B cell (primary cell): ENCODE measurements around the gene HSFX2. TPM values are rescaled to one million over a fixed set of nuclear protein-coding genes. Genes with fewer than 3 reads are reported as not detected.
"Not testable (repeated sequence)": the region's sequence is repeated elsewhere in the genome, so short reads cannot be mapped to it uniquely, and the experiment has no call there.

Source experiments
- ATAC-seq: fragments of 200-7000 bp; cut with Tn5 transposase; one replicate; pipeline ENCODE4 v1.10.0; 2021; ENCODE audit warnings: low read depth, mild to moderate bottlenecking, moderate number of reproducible peaks, moderate library complexity
- CTCF ChIA-PET: fragments of 350-600 bp; sonication (Branson Sonifier 250); formaldehyde crosslinking; loops from one replicate; lab custom pipeline; 2021; ENCODE audit warnings: antibody characterized with exemption, inconsistent platforms; lab: Charles Lee
- POLR2A ChIA-PET: fragments of 350-600 bp; sonication (Branson Sonifier 250); formaldehyde crosslinking; loops from one replicate; lab custom pipeline; 2021; ENCODE audit warnings: antibody characterized with exemption; lab: Charles Lee
- DNase-seq: peaks from one replicate; pipeline ENCODE4 v3.0.0; 2013
- H2AFZ ChIP-seq: 2 replicates; pipeline ENCODE4 v1.6.1; 2012; ENCODE audit warnings: mild to moderate bottlenecking, low read depth, low read length; ENCODE audit not compliant: insufficient read depth, poor library complexity, severe bottlenecking
- H3K27ac ChIP-seq, 2 donors: 1 replicate in 1 of 2; 2 replicates in 1 of 2; pipeline ENCODE4 v1.5.1; 2012 to 2013; ENCODE audit warnings: low read length in 2 of 2, mild to moderate bottlenecking in 2 of 2, moderate library complexity in 1 of 2
- H3K27me3 ChIP-seq, 4 experiments: fragments of 200-600 bp in 1 of 4; sonication (generic) in 1 of 4; replicated peaks in 1 of 4; 1 replicate in 2 of 4; 2 replicates in 2 of 4; pipeline versions ENCODE4 v1.6.1 to v1.7.0; 2013 to 2016; ENCODE audit warnings: low read length in 3 of 4, mild to moderate bottlenecking in 2 of 4, mixed read lengths in 1 of 4, moderate library complexity in 1 of 4; ENCODE audit not compliant: insufficient read depth in 4 of 4, control insufficient read depth in 3 of 4; ENCODE audit errors: control extremely low read depth in 1 of 4
- H3K36me3 ChIP-seq, 2 experiments: replicated peaks in 1 of 2; 1 replicate in 1 of 2; 2 replicates in 1 of 2; pipeline versions ENCODE4 v1.6.1 to v1.7.1; 2013; ENCODE audit warnings: low read length in 1 of 2; ENCODE audit not compliant: insufficient read depth in 2 of 2, control insufficient read depth in 1 of 2; ENCODE audit errors: control extremely low read depth in 1 of 2, extremely low read depth in 1 of 2
- H3K4me1 ChIP-seq, 2 donors: fragments of 200-600 bp in 1 of 2; sonication (generic) in 1 of 2; 1 replicate in 1 of 2; 2 replicates in 1 of 2; pipeline versions ENCODE4 v1.5.1 to v1.6.1; 2013 to 2017; ENCODE audit warnings: low read length in 2 of 2; ENCODE audit not compliant: control insufficient read depth in 2 of 2, insufficient read depth in 2 of 2
- H3K4me2 ChIP-seq: replicated peaks from 2 replicates; pipeline ENCODE3; 2012; ENCODE audit warnings: mild to moderate bottlenecking, low read depth, low read length; ENCODE audit not compliant: poor library complexity, severe bottlenecking
- H3K4me3 ChIP-seq, 5 experiments: fragments of 200-600 bp in 1 of 5; sonication (generic) in 1 of 5; 1 replicate in 3 of 5; 2 replicates in 2 of 5; pipeline versions ENCODE4 v1.5.1 to v1.7.0; 2011 to 2016; ENCODE audit warnings: low read length in 4 of 5, mild to moderate bottlenecking in 4 of 5, low read depth in 2 of 5, control low read depth in 1 of 5, moderate library complexity in 1 of 5; ENCODE audit not compliant: insufficient read depth in 1 of 5; ENCODE audit errors: control extremely low read depth in 1 of 5, extremely low read depth in 1 of 5
- H3K79me2 ChIP-seq: fragments of 200-600 bp; sonication (generic); one replicate; pipeline ENCODE4 v1.6.0; 2016; ENCODE audit warnings: low read length; ENCODE audit not compliant: control insufficient read depth, insufficient read depth
- H3K9ac ChIP-seq: fragments of 200-600 bp; sonication (generic); 2 replicates; pipeline ENCODE4 v1.6.1; 2017; ENCODE audit warnings: mild to moderate bottlenecking, low read length, moderate library complexity
- H3K9me3 ChIP-seq, 3 donors: one replicate each; pipeline versions ENCODE4 v1.6.1 to v1.7.1; 2013; ENCODE audit warnings: low read length in 2 of 3; ENCODE audit not compliant: control insufficient read depth in 2 of 3, insufficient read depth in 1 of 3; ENCODE audit errors: control extremely low read depth in 1 of 3
- H4K20me1 ChIP-seq: 2 replicates; pipeline ENCODE4 v1.6.0; 2012; ENCODE audit warnings: mild to moderate bottlenecking, low read length; ENCODE audit not compliant: insufficient read depth, control insufficient read depth, poor library complexity, severe bottlenecking
- H3K27ac Mint-ChIP-seq: one replicate; pipeline ENCODE4 v1.8.0; 2021; ENCODE audit warnings: mixed read lengths
- H3K27me3 Mint-ChIP-seq: one replicate; pipeline ENCODE4 v1.8.0; 2021; ENCODE audit warnings: mixed read lengths
- H3K4me1 Mint-ChIP-seq: one replicate; pipeline ENCODE4 v1.8.0; 2021; ENCODE audit warnings: mixed read lengths
- H3K4me3 Mint-ChIP-seq: one replicate; pipeline ENCODE4 v1.8.0; 2021; ENCODE audit warnings: mixed read lengths
- H3K9me3 Mint-ChIP-seq: one replicate; pipeline ENCODE4 v1.8.0; 2022; ENCODE audit warnings: mixed read lengths; ENCODE audit not compliant: insufficient read depth
- EZH2 ChIP-seq: IDR thresholded peaks from 2 replicates; pipeline ENCODE4 v1.6.1; 2012; ENCODE audit warnings: borderline replicate concordance, low read depth, mild to moderate bottlenecking, moderate library complexity, low read length; ENCODE audit not compliant: insufficient read depth, poor library complexity, severe bottlenecking
- WGBS: methylation state at CpG from one replicate; pipeline ENCODE4 v1.1.5; 2013; ENCODE audit warnings: missing lambda C conversion rate; ENCODE audit not compliant: insufficient coverage; 5-methylcytosine and 5-hydroxymethylcytosine counted together
- intact Hi-C: fragments of 100-400 bp; cut with micrococcal nuclease; formaldehyde crosslinking; loops from one replicate; pipeline ENCODE4 v1.10.0; 2022
- polyA plus RNA-seq: library from polyadenylated mRNA; depleted of rRNA; stranded (reverse); fragments of >200 nt; gene quantifications from 2 replicates; pipeline ENCODE4 v1.2.3, GENCODE V29; 2012
- total RNA-seq, 2 donors: library from RNA; stranded (reverse); fragments of 120-200 nt in 1 of 2; gene quantifications; 1 replicate in 1 of 2; 2 replicates in 1 of 2; pipeline versions ENCODE4 v1.2.3 to v1.2.4, GENCODE V29; 2013 to 2022
- TF ChIP-seq, protein P1 (sequence below): fragments of 200-600 bp; IDR thresholded peaks from one replicate; pipeline ENCODE4 v1.8.0; 2022; ENCODE audit warnings: antibody characterized with exemption, mild to moderate bottlenecking

The HSFX2 gene
- total and polyA plus RNA-seq, 2 donors (not counting 1 experiment from before 2014, with no cell fraction given): 1.6 to 1.9 TPM

DNA sequence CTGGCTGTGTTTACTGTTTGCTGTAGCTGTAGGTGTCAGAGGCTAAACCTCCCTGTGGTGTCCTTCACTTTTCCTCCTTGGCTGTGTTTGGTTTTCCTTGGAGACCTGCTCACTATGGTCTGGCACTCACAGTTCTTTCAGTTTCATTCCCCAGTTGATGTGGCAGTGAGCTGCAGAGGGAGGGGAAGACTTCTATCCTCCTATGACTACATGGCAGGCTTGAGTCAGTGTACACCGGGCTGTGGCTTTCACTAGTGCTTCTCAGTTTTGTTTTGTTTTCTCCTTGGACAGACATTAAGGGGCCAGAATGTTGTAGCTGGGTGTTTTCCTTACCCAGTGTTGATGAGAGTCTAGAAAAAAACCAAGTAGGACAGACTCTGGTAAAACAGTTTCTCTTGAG lies 21.7 kb downstream of the HSFX2 start:
- intact Hi-C loops, H3K9me3 ChIP-seq, H4K20me1 ChIP-seq, H3K4me3 ChIP-seq, ATAC-seq, H3K9ac ChIP-seq, H3K27ac Mint-ChIP-seq, H3K79me2 ChIP-seq, H3K27me3 ChIP-seq, H3K27ac ChIP-seq, H2AFZ ChIP-seq, DNase-seq, CTCF ChIA-PET, POLR2A ChIA-PET, H3K4me1 Mint-ChIP-seq, H3K36me3 ChIP-seq, H3K4me2 ChIP-seq, H3K9me3 Mint-ChIP-seq, H3K4me1 ChIP-seq, H3K4me3 Mint-ChIP-seq: not testable (repeated sequence)
- peaks cover 13% of the 10 kb centered on the region for H3K27me3 Mint-ChIP-seq
- no CpG with 5 or more reads among the region's 1 CpG for WGBS

DNA sequence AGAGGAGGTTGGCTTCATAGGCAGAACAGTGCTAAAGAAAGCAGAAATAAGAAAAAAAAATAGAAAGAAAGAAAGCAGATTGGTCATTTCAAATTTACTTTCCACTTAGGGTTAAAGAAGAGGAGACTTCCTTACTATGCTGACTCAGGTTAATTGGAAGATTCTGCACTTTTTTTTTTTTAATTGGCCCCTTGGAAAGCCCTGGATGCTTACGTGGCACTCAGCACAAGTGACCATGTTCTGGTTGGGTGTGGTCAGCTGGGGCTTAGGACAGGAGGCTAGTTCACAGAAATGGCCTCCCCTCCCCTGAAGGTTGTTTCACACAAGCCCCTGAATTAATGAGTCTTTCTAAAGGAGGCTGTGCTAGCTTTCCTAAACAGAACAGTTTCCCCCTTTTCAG lies 22.4 kb downstream of the HSFX2 start:
- POLR2A ChIA-PET: no interaction called here
- H3K79me2 ChIP-seq: no peaks in the 10 kb centered on the region
- ATAC-seq (no peak), DNase-seq (no peak)
- no peaks in the 10 kb centered on the region for H3K9me3 ChIP-seq
- H3K27ac ChIP-seq: no peak overlapping the region
- no peaks in the 10 kb centered on the region for H3K4me1 Mint-ChIP-seq
- H3K27ac Mint-ChIP-seq: no peak overlapping the region
- no peaks in the 10 kb centered on the region for H3K9me3 Mint-ChIP-seq
- H3K4me3 ChIP-seq: no peak overlapping the region
- no peaks in the 10 kb centered on the region for H3K36me3 ChIP-seq
- H3K4me3 Mint-ChIP-seq: no peak overlapping the region
- H3K27me3 ChIP-seq: no peaks in the 10 kb centered on the region
- CTCF ChIA-PET: no interaction called here
- no peaks in the 10 kb centered on the region for H3K4me1 ChIP-seq
- no peak overlapping the region for H3K4me2 ChIP-seq
- no CpG with 5 or more reads among the region's 1 CpG for WGBS
- no peaks in the 10 kb centered on the region for H4K20me1 ChIP-seq
- TF ChIP-seq EZH2: no peak
- TF ChIP-seq, protein P1, sequence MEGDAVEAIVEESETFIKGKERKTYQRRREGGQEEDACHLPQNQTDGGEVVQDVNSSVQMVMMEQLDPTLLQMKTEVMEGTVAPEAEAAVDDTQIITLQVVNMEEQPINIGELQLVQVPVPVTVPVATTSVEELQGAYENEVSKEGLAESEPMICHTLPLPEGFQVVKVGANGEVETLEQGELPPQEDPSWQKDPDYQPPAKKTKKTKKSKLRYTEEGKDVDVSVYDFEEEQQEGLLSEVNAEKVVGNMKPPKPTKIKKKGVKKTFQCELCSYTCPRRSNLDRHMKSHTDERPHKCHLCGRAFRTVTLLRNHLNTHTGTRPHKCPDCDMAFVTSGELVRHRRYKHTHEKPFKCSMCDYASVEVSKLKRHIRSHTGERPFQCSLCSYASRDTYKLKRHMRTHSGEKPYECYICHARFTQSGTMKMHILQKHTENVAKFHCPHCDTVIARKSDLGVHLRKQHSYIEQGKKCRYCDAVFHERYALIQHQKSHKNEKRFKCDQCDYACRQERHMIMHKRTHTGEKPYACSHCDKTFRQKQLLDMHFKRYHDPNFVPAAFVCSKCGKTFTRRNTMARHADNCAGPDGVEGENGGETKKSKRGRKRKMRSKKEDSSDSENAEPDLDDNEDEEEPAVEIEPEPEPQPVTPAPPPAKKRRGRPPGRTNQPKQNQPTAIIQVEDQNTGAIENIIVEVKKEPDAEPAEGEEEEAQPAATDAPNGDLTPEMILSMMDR: no peak
- H2AFZ ChIP-seq: no peak overlapping the region
- no peak overlapping the region for H3K9ac ChIP-seq
- peaks cover 13% of the 10 kb centered on the region for H3K27me3 Mint-ChIP-seq
- intact Hi-C loops: no loop called here
